ENCODE data around the gene WDR17. TPM values are rescaled to one million over a fixed set of nuclear protein-coding genes. Genes with fewer than 3 reads are reported as not detected.

The WDR17 gene
- 6.3 TPM for total RNA-seq (ENCODE audit: unreplicated experiment)
- long read RNA-seq, partial matches to known transcripts, result 0 of 1 reads
- long read RNA-seq, other reads (novel, unspliced or antisense), result 1 of 1 reads

GRCh38 chr4:176065435-176066291 lies at the start of gene WDR17:
WDR17 (plus strand) TSS chr4:176065841; CDS start chr4:176111581, 45,740 bp downstream.
- Mint-ChIP-seq H3K9me3 (ENCODE audit: unreplicated experiment) (no peaks in the 10 kb centered on the region), H3K27me3 (ENCODE audit: unreplicated experiment) (peaks cover 3% of the 10 kb centered on the region), H3K27ac (ENCODE audit: unreplicated experiment) (peak within 1 kb of the TSS; percentile 87), H3K4me3 (ENCODE audit: unreplicated experiment) (peak within 1 kb of the TSS; percentile 96), H3K4me1 (ENCODE audit: low read depth, unreplicated experiment) (peaks cover 5% of the 10 kb centered on the region), H3K36me3 (ENCODE audit: unreplicated experiment) (no peaks in the 10 kb centered on the region)
- TF ChIP-seq CTCF (IDR thresholded peaks at IDR 0.05; ENCODE audit: partially characterized antibody, unreplicated experiment), result no peak
- peak; percentile 95 for DNase-seq

GRCh38 chr4:176016601-176017000 lies 49.0 kb upstream of the WDR17 start:
- no peak overlapping the region for H3K27ac Mint-ChIP-seq (ENCODE audit: unreplicated experiment)

GRCh38 chr4:176020481-176021085 lies 45.1 kb upstream of the WDR17 start:
- no peaks in the 10 kb centered on the region for H3K4me1 Mint-ChIP-seq (ENCODE audit: low read depth, unreplicated experiment)
- H3K9me3 Mint-ChIP-seq (ENCODE audit: unreplicated experiment), result peaks cover 3% of the 10 kb centered on the region
- no peak for DNase-seq
- H3K27me3 Mint-ChIP-seq (ENCODE audit: unreplicated experiment), result no peaks in the 10 kb centered on the region
- no peak overlapping the region for H3K27ac Mint-ChIP-seq (ENCODE audit: unreplicated experiment)
- H3K4me3 Mint-ChIP-seq (ENCODE audit: unreplicated experiment), result no peak overlapping the region
- no peak for TF ChIP-seq CTCF (IDR thresholded peaks at IDR 0.05; ENCODE audit: partially characterized antibody, unreplicated experiment)
- H3K36me3 Mint-ChIP-seq (ENCODE audit: unreplicated experiment), result no peaks in the 10 kb centered on the region

More at GRCh38 chr4:176016601-176017000, 49.0 kb upstream of the WDR17 start:
- H3K9me3 Mint-ChIP-seq (ENCODE audit: unreplicated experiment), result no peaks in the 10 kb centered on the region
- no peak for TF ChIP-seq CTCF (IDR thresholded peaks at IDR 0.05; ENCODE audit: partially characterized antibody, unreplicated experiment)
- no peak overlapping the region for H3K4me3 Mint-ChIP-seq (ENCODE audit: unreplicated experiment)
- H3K4me1 Mint-ChIP-seq (ENCODE audit: low read depth, unreplicated experiment), result no peaks in the 10 kb centered on the region
- no peaks in the 10 kb centered on the region for H3K27me3 Mint-ChIP-seq (ENCODE audit: unreplicated experiment)
- DNase-seq, result no peak
- H3K36me3 Mint-ChIP-seq (ENCODE audit: unreplicated experiment), result no peaks in the 10 kb centered on the region

- H3K9me3 Mint-ChIP-seq (ENCODE audit: unreplicated experiment), result peaks cover 3% of the 10 kb centered on the region
- H3K27ac Mint-ChIP-seq (ENCODE audit: unreplicated experiment), result no peak overlapping the region
- H3K4me3 Mint-ChIP-seq (ENCODE audit: unreplicated experiment), result no peak overlapping the region
- no peaks in the 10 kb centered on the region for H3K36me3 Mint-ChIP-seq (ENCODE audit: unreplicated experiment)
- H3K4me1 Mint-ChIP-seq (ENCODE audit: low read depth, unreplicated experiment), result no peaks in the 10 kb centered on the region
- no peaks in the 10 kb centered on the region for H3K27me3 Mint-ChIP-seq (ENCODE audit: unreplicated experiment)
- no peak for DNase-seq
- no peak for TF ChIP-seq CTCF (IDR thresholded peaks at IDR 0.05; ENCODE audit: partially characterized antibody, unreplicated experiment)
Measured at GRCh38 chr4:176030391-176030790, 35.2 kb upstream of the WDR17 start.

- no peaks in the 10 kb centered on the region for H3K4me1 Mint-ChIP-seq (ENCODE audit: low read depth, unreplicated experiment)
- H3K27me3 Mint-ChIP-seq (ENCODE audit: unreplicated experiment), result no peaks in the 10 kb centered on the region
- TF ChIP-seq CTCF (IDR thresholded peaks at IDR 0.05; ENCODE audit: partially characterized antibody, unreplicated experiment), result no peak
- no peak overlapping the region for H3K27ac Mint-ChIP-seq (ENCODE audit: unreplicated experiment)
- DNase-seq, result no peak
- no peaks in the 10 kb centered on the region for H3K36me3 Mint-ChIP-seq (ENCODE audit: unreplicated experiment)
- H3K4me3 Mint-ChIP-seq (ENCODE audit: unreplicated experiment), result no peak overlapping the region
- H3K9me3 Mint-ChIP-seq (ENCODE audit: unreplicated experiment), result peaks cover 2% of the 10 kb centered on the region
Measured at GRCh38 chr4:176031922-176032321, 33.7 kb upstream of the WDR17 start.
